ENCODE data around the gene NCAM1.

- no peak for TF ChIP-seq CTCF (IDR thresholded peaks at IDR 0.05; ENCODE audit: borderline replicate concordance, extremely low read depth, low read length, poor library complexity, severe bottlenecking)
- no peak for TF ChIP-seq EZH2 (IDR thresholded peaks at IDR 0.05; ENCODE audit: borderline replicate concordance, low read depth, low read length, severe bottlenecking)
Observed at GRCh38 chr11:113314065-113314388, 352.8 kb downstream of the NCAM1 start.
